NCI-H524 treated with DMSO at 0.1 percent for 48 hours (cell line): ENCODE results near the gene IMMP2L.
"Not testable (repeated sequence)": the region's sequence is repeated elsewhere in the genome, so short reads cannot be mapped to it uniquely, and the experiment has no call there.

Experiments
- DNase-seq: peaks from one replicate; lab custom pipeline; 2025; lab: John Stamatoyannopoulos, UW

The IMMP2L gene

DNA sequence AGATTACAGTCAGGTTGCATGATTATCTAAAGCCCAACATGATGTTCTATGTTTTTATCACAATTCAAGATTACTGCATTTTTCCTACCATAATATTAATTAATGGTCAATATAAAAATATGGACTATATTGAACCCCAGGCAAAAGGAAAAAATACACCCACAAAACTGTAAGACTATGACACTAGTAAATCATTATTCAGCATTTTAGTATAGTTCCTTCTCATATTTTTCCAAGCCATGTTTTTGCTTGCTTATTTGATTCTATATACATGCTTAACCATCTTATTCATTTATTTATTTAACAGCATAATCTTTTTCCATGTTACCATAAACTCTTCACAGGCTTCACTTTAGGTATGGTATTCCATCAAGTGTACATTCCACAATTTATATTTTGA, 101.6 kb downstream of the IMMP2L start:
- DNase-seq: no peak

GRCh38 chr7:111459757-111460280, 102.5 kb downstream of the IMMP2L start:
- DNase-seq: no peak

- DNase-seq: no peak
Measured at GRCh38 chr7:111459065-111459756, 103.1 kb downstream of the IMMP2L start.

DNA sequence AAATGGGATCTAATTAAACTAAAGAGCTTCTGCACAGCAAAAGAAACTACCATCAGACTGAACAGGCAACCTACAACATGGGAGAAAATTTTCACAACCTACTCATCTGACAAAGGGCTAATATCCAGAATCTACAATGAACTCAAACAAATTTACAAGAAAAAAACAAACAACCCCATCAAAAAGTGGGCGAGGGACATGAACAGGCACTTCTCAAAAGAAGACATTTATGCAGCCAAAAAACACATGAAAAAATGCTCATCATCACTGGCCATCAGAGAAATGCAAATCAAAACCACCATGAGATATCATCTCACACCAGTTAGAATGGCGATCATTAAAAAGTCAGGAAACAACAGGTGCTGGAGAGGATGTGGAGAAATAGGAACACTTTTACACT, 111.6 kb downstream of the IMMP2L start:
- DNase-seq: not testable (repeated sequence)

GRCh38 chr7:111447502-111447901, 114.8 kb downstream of the IMMP2L start:
- not testable (repeated sequence) for DNase-seq

DNA sequence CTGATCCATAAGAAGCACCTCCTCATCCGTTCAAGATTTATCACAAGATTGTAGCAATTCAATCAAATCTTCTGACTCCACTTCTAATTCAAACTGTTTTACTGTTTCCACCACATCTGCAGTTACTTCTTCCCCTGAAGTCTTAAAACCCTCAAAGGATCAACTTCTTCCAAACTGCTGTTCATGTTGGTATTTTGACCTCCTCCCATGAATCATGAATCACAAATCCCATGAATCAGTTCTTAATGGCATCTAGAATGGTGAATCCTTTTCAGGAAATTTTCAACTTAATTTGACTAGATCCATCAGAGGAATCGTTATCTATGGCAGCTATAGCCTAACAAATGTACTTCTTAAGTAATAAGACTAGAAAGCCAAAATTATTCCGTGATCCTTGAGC, 122.3 kb downstream of the IMMP2L start:
- DNase-seq: no peak

- DNase-seq: no peak
Measured at GRCh38 chr7:111438369-111439289, 123.7 kb downstream of the IMMP2L start.

DNA sequence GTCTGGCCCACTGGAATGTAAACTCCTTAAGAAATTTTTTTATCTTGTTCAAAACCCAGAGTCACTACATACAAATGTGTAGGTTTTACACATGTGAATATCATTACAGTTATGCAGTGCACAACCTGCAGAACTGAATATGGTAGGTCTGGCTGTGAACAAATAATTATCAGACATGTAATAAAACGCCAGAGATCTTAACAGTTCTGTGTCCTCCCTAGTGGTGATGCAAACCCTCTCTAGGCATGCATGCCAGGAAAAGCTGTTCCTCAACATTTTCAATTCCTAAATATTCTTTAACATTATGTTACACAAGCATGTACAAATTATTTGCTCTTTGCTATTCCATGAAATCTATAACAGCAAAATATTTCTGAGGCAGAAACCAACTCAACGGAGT, 124.6 kb downstream of the IMMP2L start:
- no peak for DNase-seq

- DNase-seq: no peak
Measured at GRCh38 chr7:111436608-111437007, 125.7 kb downstream of the IMMP2L start.

DNA sequence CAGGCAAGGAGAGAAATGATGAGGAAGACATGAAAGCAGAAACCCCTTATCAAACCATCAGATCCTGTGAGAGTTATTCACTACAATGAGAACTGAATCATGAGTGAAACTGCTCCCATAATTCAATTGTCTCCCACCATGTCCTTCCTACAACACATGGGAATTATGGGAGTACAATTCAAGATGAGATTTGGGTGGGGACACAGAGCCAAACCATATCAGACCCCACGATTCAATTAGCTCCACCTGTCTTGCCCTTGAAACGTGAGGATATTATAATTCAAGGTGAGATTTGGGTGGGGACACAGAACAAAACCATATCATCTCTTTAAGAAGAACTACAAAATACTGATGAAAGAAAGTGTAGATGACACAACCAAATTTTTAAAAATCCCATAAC, 128.9 kb downstream of the IMMP2L start:
- DNase-seq: no peak

DNA sequence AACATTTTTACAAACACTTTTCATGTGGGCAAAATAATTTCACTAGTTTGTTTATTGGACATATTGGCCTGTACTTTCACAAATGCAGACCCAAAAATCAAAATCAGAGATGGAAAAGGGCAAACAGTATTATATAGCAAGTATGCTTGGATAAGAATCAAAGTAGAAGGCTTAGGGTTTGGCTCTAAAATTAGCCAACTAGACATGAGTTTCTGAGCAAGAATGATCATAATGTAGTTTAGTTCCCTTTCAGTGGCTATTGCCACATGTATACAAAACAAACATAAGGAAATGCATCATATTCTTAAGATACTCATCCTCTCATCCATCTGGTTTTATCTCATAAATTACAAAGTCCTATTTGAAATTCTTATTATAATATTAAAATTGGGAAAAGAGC, 132.5 kb downstream of the IMMP2L start:
- no peak for DNase-seq

DNA sequence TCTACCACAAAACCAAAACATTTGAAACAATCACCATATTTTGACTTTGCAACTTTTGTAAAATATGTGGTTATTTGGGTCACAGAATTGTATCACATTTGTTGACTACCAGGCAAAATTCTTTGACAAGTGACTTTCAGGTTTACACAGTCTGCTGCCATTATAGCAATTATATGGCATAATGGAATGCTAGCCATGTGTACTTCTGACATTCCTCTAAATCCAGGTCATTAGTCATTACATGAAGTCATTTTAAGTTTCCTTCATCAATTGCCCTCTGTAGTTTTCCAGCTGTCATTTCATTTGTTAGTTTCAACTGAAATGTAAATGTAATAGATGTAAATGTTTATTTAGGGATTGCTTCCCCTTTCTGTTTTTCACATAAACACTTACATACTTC, 137.5 kb downstream of the IMMP2L start:
- no peak for DNase-seq

- DNase-seq: no peak
Measured at GRCh38 chr7:111414374-111414773, 147.9 kb downstream of the IMMP2L start.

DNA sequence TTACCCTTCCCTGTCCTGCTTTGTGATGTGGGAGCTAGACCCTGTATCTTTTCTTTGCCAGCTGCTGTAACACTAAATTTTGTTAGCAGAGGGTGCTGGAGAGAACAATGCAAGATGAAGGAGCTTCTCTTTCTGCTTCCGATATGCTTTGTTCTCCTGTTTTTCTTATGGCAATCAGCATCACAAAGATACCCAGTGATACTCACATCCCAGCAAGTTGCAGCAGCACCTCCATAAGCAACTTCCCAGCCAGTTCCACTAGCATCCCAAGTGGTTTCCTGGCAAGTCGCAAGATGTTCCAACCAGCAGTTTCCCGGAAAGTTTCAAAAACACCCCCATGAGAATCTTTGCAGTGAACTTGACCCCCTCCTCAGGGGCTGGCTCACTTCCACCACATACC, 148.6 kb downstream of the IMMP2L start:
- DNase-seq: no peak

DNA sequence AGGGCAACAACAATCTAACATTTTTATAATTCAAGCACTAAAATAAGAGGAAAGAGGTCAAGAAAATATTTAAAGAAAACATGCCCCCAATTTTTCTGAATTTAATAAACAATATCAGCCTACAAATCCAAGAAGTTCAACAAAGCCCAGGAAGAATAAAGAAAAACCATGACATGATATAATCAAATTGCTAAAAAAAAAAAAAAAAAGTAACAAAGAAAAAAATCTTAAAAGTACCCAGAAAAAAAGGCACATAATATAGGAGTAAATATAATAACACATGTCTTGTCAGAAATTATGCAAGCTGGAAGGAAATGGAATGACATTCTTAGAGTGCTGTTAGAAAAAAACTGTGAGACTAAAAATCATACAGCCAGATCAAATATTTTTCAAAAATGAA, 151.4 kb downstream of the IMMP2L start:
- no peak for DNase-seq

GRCh38 chr7:111409714-111410422, 152.4 kb downstream of the IMMP2L start:
- DNase-seq: no peak

DNA sequence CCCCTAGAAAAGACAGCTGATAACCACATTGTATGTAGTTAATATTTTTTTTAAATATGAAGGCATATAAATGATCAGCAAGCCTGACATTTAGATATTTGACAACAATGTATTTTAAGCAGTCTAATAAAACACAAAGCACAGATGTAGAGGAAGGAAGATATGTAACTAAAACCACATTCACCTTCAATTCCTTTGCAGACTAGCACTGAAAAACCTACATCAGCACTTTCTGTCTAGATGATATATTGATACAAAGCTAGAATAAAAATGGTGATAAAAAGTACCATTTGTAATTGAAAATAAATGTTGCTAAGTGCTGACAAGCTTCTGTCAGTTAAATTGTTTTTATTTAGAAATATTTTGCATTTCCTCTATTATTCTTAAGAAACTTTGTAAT, 153.6 kb downstream of the IMMP2L start:
- DNase-seq: no peak

GRCh38 chr7:111407258-111407657, 155.0 kb downstream of the IMMP2L start:
- DNase-seq: no peak

DNA sequence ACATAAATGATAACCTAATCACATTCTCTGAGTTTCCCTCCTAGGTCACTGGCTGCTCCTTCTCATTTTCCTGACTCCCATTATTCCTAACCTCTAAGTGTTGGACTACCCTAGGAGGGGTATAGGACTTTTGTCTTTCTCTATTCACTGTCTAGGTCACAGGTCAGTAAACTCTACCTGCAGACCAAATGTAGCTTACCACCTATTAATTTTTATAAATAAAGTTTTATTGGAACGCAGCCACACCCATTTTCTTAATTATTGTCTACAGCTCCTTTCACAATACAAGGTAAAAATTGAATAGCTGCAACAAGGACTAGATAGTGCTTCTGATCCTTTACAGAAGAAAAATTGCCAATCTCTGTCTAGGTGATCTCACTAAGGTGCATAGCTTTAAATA, 156.7 kb downstream of the IMMP2L start:
- DNase-seq: no peak

DNA sequence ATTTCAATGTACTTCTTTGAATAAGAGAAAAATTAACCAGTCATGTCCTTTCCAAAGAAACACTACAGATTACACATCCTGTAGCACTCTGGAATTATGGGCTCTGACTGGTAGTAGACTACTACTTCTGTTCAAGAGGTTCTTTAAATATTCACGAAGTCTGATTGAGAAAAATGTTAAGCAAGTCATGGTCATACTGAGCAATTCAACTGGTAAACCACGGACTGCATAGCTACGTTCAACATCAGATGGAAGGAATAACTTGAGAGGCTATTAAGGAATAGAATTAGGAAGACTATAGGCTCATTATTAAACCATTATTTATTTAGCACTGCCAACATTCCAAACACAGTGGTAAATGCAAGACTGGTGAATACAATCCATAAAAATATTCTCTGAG, 160.8 kb downstream of the IMMP2L start:
- DNase-seq: no peak

DNA sequence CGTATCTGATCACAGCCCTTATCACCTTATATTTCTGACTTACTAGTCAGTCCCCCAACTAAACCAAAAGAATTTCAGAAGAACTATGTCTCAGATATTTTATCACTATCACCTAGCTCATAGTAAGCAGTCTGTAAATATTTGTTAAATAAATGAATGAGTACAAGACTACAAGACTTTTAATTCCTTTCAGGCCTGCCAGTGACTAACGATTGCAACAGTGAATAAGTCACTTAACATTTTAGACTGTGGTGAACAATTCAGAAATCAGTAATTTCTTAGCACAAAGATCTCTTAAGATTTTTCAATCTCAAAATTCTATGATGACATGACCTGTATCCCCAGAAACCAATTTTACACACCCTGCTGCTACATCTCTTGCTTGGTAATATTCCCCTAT, 162.2 kb downstream of the IMMP2L start:
- no peak for DNase-seq

GRCh38 chr7:111394891-111395290, 167.4 kb downstream of the IMMP2L start:
- no peak for DNase-seq
